ENCODE data around the gene NUCB2. TPM values are rescaled to one million over a fixed set of nuclear protein-coding genes. Genes with fewer than 3 reads are reported as not detected.

Gene NUCB2
- total RNA-seq, 2 donors from 2014 or later = 60.9 to 111 TPM

DNA sequence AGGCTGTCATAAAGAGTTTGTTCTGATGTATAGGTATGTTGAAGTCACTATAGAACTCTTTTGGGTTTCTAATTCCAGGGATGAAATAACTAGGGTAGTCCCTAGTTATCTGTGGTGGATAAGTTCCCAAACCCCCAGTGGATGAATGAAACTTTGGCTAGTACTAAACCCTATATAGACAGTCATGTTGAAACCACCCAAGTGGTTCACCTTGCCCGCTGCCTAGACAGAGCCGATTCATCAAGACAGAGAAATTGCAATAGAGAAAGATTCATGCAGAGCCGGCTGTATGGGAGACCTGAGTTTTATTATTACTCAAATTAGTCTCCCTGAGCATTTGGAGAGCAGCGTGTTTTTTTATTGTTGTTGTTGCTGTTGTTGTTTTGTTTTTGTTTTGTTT, 23.8 kb upstream of the NUCB2 start:
- DNase-seq = no peak
- no peak overlapping the region for H3K4me3 ChIP-seq
- H3K4me1 ChIP-seq = no peaks in the 10 kb centered on the region

DNA sequence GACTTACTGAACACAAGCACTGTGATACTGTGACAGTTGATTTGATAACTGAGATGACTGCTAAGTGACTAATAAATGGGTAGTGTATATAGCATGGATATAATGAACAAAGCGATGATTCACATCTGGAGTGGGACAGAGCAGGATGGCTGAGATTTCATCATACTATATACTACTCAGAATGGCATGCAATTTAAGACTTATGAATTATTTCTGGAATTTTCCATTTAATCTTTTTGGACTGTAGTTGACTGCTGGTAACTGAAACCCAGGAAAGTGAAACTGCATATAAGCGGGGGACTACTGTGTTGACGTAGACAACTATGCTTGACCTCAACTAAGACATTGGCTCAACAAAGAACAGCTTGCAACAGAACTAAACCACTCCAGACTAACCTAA, 20.0 kb upstream of the NUCB2 start:
- TF ChIP-seq, protein P1, sequence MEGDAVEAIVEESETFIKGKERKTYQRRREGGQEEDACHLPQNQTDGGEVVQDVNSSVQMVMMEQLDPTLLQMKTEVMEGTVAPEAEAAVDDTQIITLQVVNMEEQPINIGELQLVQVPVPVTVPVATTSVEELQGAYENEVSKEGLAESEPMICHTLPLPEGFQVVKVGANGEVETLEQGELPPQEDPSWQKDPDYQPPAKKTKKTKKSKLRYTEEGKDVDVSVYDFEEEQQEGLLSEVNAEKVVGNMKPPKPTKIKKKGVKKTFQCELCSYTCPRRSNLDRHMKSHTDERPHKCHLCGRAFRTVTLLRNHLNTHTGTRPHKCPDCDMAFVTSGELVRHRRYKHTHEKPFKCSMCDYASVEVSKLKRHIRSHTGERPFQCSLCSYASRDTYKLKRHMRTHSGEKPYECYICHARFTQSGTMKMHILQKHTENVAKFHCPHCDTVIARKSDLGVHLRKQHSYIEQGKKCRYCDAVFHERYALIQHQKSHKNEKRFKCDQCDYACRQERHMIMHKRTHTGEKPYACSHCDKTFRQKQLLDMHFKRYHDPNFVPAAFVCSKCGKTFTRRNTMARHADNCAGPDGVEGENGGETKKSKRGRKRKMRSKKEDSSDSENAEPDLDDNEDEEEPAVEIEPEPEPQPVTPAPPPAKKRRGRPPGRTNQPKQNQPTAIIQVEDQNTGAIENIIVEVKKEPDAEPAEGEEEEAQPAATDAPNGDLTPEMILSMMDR (IDR thresholded peaks at IDR 0.05) = no peak
- Histone ChIP-seq H3K27me3 (no peaks in the 10 kb centered on the region), H3K27ac (no peak overlapping the region), H3K4me3 (no peak overlapping the region), H3K36me3 (no peaks in the 10 kb centered on the region), H3K9ac (ENCODE audit: low read depth in 2 of 2, low read length in 2 of 2) (no peak overlapping the region), H3K4me1 (no peaks in the 10 kb centered on the region), H3K9me3 (no peaks in the 10 kb centered on the region)
- no peak for DNase-seq
- intact Hi-C loops (cut with DNase I) = no loop called here

More for the DNA sequence above, 23.8 kb upstream of the NUCB2 start:
- H3K9ac ChIP-seq (ENCODE audit: low read depth in 2 of 2, low read length in 2 of 2) = no peak overlapping the region
- no peaks in the 10 kb centered on the region for H3K36me3 ChIP-seq
- H3K27ac ChIP-seq = no peak overlapping the region
- H3K9me3 ChIP-seq = no peaks in the 10 kb centered on the region
- no peaks in the 10 kb centered on the region for H3K27me3 ChIP-seq
- TF ChIP-seq, protein P1 (IDR thresholded peaks at IDR 0.05) = no peak
- intact Hi-C loops (cut with DNase I) = no loop called here

DNA sequence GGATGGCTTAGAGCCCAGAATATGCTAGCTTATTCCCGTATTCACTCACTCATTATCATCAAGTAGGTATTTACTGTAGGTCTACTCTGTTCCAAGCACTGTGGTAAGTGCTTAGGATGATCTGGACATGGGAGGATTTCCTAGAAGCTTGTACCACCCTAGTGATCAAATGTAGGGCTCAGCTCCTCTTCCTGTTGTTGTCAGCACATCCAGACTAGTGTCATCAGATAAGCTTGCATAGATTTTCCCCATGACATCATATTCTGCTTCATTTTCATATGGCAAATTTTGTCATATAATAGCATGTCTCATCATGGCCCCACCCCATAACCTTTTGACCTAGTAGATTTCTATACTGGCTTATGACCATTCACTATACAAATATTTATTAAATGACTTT, 19.3 kb upstream of the NUCB2 start:
- Histone ChIP-seq H3K9ac (ENCODE audit: low read depth in 2 of 2, low read length in 2 of 2) (no peak overlapping the region), H3K27ac (no peak overlapping the region), H3K4me1 (no peaks in the 10 kb centered on the region), H3K9me3 (no peaks in the 10 kb centered on the region), H3K4me3 (no peak overlapping the region), H3K27me3 (no peaks in the 10 kb centered on the region), H3K36me3 (no peaks in the 10 kb centered on the region)
- TF ChIP-seq, protein P1 (IDR thresholded peaks at IDR 0.05) = no peak
- intact Hi-C loops (cut with DNase I) = no loop called here
- DNase-seq = no peak

DNA sequence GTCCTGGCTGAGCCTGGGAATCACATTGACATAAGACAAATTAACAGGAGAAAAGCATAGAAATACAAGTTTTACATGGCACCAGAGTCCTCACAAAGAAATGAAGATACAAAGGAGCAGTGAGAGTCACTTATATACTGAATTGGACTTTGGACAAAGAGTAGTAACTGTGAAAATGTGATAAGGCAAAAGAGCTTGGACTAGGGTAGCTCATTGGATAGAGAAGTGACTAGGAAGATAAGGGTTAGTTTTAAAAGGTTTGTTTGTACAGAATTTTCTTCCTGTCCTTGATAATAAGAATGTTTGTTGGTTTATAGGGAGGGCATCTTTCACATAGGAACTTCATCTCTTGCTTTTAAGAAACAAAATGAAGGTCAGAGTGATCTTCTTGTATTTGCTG, 17.9 kb upstream of the NUCB2 start:
- no peak overlapping the region for H3K9ac ChIP-seq (ENCODE audit: low read depth in 2 of 2, low read length in 2 of 2)
- no peak overlapping the region for H3K4me3 ChIP-seq
- no peak for DNase-seq
- H3K27me3 ChIP-seq = no peaks in the 10 kb centered on the region
- no peaks in the 10 kb centered on the region for H3K36me3 ChIP-seq
- TF ChIP-seq, protein P1 (IDR thresholded peaks at IDR 0.05) = no peak
- no peak overlapping the region for H3K27ac ChIP-seq
- no peaks in the 10 kb centered on the region for H3K9me3 ChIP-seq
- intact Hi-C loops (cut with DNase I) = no loop called here
- no peaks in the 10 kb centered on the region for H3K4me1 ChIP-seq

- Histone ChIP-seq H3K36me3 (no peaks in the 10 kb centered on the region), H3K4me3 (no peak overlapping the region), H3K27me3 (no peaks in the 10 kb centered on the region), H3K9me3 (no peaks in the 10 kb centered on the region), H3K4me1 (no peaks in the 10 kb centered on the region), H3K9ac (ENCODE audit: low read depth in 2 of 2, low read length in 2 of 2) (no peak overlapping the region), H3K27ac (no peak overlapping the region)
- TF ChIP-seq, protein P1 (IDR thresholded peaks at IDR 0.05) = no peak
- intact Hi-C loops (cut with DNase I) = no loop called here
- DNase-seq = no peak
Measured at GRCh38 chr11:17259519-17259918, 17.0 kb upstream of the NUCB2 start.

GRCh38 chr11:17260020-17260419, 16.5 kb upstream of the NUCB2 start:
- no peak for DNase-seq
- Histone ChIP-seq H3K27ac (no peak overlapping the region), H3K36me3 (no peaks in the 10 kb centered on the region), H3K9ac (ENCODE audit: low read depth in 2 of 2, low read length in 2 of 2) (no peak overlapping the region), H3K4me1 (no peaks in the 10 kb centered on the region), H3K4me3 (no peak overlapping the region), H3K27me3 (no peaks in the 10 kb centered on the region), H3K9me3 (no peaks in the 10 kb centered on the region)
- TF ChIP-seq, protein P1 (IDR thresholded peaks at IDR 0.05) = no peak
- intact Hi-C loops (cut with DNase I) = no loop called here

All from colonic mucosa (tissue), 4 donors.